ENCODE data around the gene PANK4. TPM values are rescaled to one million over a fixed set of nuclear protein-coding genes. Genes with fewer than 3 reads are reported as not detected.
A peak's percentile ranks its signal among the peaks of the same experiment; 100 is the strongest.

PANK4 gene
- total RNA-seq, 4 donors from 2014 or later, result 22.5 to 48.9 (median 37.9) TPM

- DNase-seq (ENCODE audit: extremely low spot score), result no peak
- Histone ChIP-seq H3K4me3 (no peak overlapping the region), H3K27ac (replicated peaks in 1 of 4) (no peak overlapping the region), H3K4me1 (peaks cover 3 to 30% (median 25%) of the 10 kb centered on the region in 4 donors), H3K9me3 (no peaks in the 10 kb centered on the region), H3K27me3 (peaks cover 0 to 24% (median 11%) of the 10 kb centered on the region in 4 donors), H3K36me3 (peaks cover 57 to 69% (median 65%) of the 10 kb centered on the region in 4 donors)
- no peak for TF ChIP-seq POLR2AphosphoS5 (IDR thresholded peaks at IDR 0.05)
- no peak for TF ChIP-seq CTCF (IDR thresholded peaks at IDR 0.05)
- no peak for TF ChIP-seq EP300 (IDR thresholded peaks at IDR 0.05)
- no peak for TF ChIP-seq POLR2A (IDR thresholded peaks at IDR 0.05; ENCODE audit: low read depth)
- WGBS, result 85% methylated on average over 17 of the region's 29 CpGs
- intact Hi-C loops (cut with DNase I), result no loop called here
Observed at GRCh38 chr1:2508751-2509150, 17.6 kb downstream of the PANK4 start.

- intact Hi-C loops (cut with DNase I), result no loop called here
- Histone ChIP-seq H3K9me3 (no peaks in the 10 kb centered on the region), H3K36me3 (peaks cover 51 to 63% (median 59%) of the 10 kb centered on the region in 4 donors), H3K4me1 (peaks cover 3 to 33% (median 27%) of the 10 kb centered on the region in 4 donors), H3K4me3 (no peak overlapping the region), H3K27me3 (peaks cover 0 to 30% (median 15%) of the 10 kb centered on the region in 4 donors), H3K27ac (replicated peaks in 1 of 4) (no peak overlapping the region)
- DNase-seq (ENCODE audit: extremely low spot score), result no peak
- WGBS, result 93% methylated on average over 19 of the region's 24 CpGs
- TF ChIP-seq POLR2AphosphoS5 (IDR thresholded peaks at IDR 0.05) (peak in 1 of 2 donors; percentile 4), POLR2A (IDR thresholded peaks at IDR 0.05; ENCODE audit: low read depth) (no peak), EP300 (IDR thresholded peaks at IDR 0.05) (no peak)
Observed at GRCh38 chr1:2508180-2508579, 18.2 kb downstream of the PANK4 start.

- Histone ChIP-seq H3K36me3 (peaks cover 47 to 59% (median 55%) of the 10 kb centered on the region in 4 donors), H3K9me3 (no peaks in the 10 kb centered on the region), H3K4me1 (peaks cover 3 to 35% (median 28%) of the 10 kb centered on the region in 4 donors), H3K4me3 (no peak overlapping the region), H3K27ac (replicated peaks in 1 of 4) (no peak overlapping the region), H3K27me3 (peaks cover 0 to 34% (median 19%) of the 10 kb centered on the region in 4 donors)
- no peak for DNase-seq (ENCODE audit: extremely low spot score)
- TF ChIP-seq EP300 (IDR thresholded peaks at IDR 0.05) (no peak), CTCF (IDR thresholded peaks at IDR 0.05) (no peak), POLR2A (IDR thresholded peaks at IDR 0.05; ENCODE audit: low read depth) (no peak), POLR2AphosphoS5 (IDR thresholded peaks at IDR 0.05) (no peak)
- 73% methylated on average over 2 of the region's 6 CpGs for WGBS
- intact Hi-C loops (cut with DNase I), result no loop called here
Observed at GRCh38 chr1:2507744-2508155, 18.6 kb downstream of the PANK4 start.

- no peak for DNase-seq (ENCODE audit: extremely low spot score)
- TF ChIP-seq POLR2A (IDR thresholded peaks at IDR 0.05; ENCODE audit: low read depth) (no peak), EP300 (IDR thresholded peaks at IDR 0.05) (no peak), POLR2AphosphoS5 (IDR thresholded peaks at IDR 0.05) (no peak), CTCF (IDR thresholded peaks at IDR 0.05) (no peak)
- Histone ChIP-seq H3K9me3 (no peaks in the 10 kb centered on the region), H3K27me3 (peaks cover 0 to 41% (median 23%) of the 10 kb centered on the region in 4 donors), H3K27ac (replicated peaks in 1 of 4) (no peak overlapping the region), H3K4me1 (peaks cover 3 to 35% (median 28%) of the 10 kb centered on the region in 4 donors), H3K36me3 (peaks cover 40 to 51% (median 48%) of the 10 kb centered on the region in 4 donors), H3K4me3 (no peak overlapping the region)
- 35% methylated on average over 8 of the region's 15 CpGs for WGBS
- intact Hi-C loops (cut with DNase I), result no loop called here
Observed at GRCh38 chr1:2506901-2507565, 19.4 kb downstream of the PANK4 start.

GRCh38 chr1:2506007-2506860 lies 20.2 kb downstream of the PANK4 start:
- Histone ChIP-seq H3K27ac (replicated peaks in 1 of 4) (no peak overlapping the region), H3K9me3 (no peaks in the 10 kb centered on the region), H3K27me3 (peaks cover 0 to 49% (median 27%) of the 10 kb centered on the region in 4 donors), H3K4me3 (no peak overlapping the region), H3K36me3 (peaks cover 32 to 43% (median 40%) of the 10 kb centered on the region in 4 donors), H3K4me1 (peaks cover 3 to 35% (median 28%) of the 10 kb centered on the region in 4 donors)
- TF ChIP-seq EP300 (IDR thresholded peaks at IDR 0.05) (no peak), POLR2A (IDR thresholded peaks at IDR 0.05; ENCODE audit: low read depth) (no peak), CTCF (IDR thresholded peaks at IDR 0.05) (no peak), POLR2AphosphoS5 (IDR thresholded peaks at IDR 0.05) (no peak)
- intact Hi-C loops (cut with DNase I), result no loop called here
- WGBS, result no CpG with 5 or more reads among the region's 30 CpGs
- DNase-seq (ENCODE audit: extremely low spot score), result no peak

All from esophagus muscularis mucosa (tissue), 4 donors.